AG10803 (cell line): ENCODE measurements around the gene DPP4.

Experiments used
- DNase-seq: peaks from one replicate; pipeline ENCODE4 v3.0.0; 2010; ENCODE audit warnings: low read depth
- H3K4me3 ChIP-seq: 2 replicates; pipeline ENCODE4 v1.5.1; 2011; ENCODE audit warnings: mild to moderate bottlenecking, low read length, control low read depth
- CTCF ChIP-seq: conservative IDR thresholded peaks from 2 replicates; pipeline ENCODE4 v1.5.1; 2011; ENCODE audit warnings: mild to moderate bottlenecking, low read length, control low read depth, inconsistent platforms

The DPP4 gene

GRCh38 chr2:161943011-161943410 lies 131.0 kb downstream of the DPP4 start:
- TF ChIP-seq CTCF: no peak
- peak; percentile 32 for DNase-seq
- H3K4me3 ChIP-seq: no peak overlapping the region
